A549 (cell line): ENCODE measurements around the gene TTLL9. TPM values are rescaled to one million over a fixed set of nuclear protein-coding genes. Genes with fewer than 3 reads are reported as not detected.

ENCODE experiments used
- ATAC-seq, 2 experiments: fragments of 200-7000 bp in 1 of 2; fragments of >200 bp in 1 of 2; cut with Nextera tagmentation in 1 of 2; cut with Tn5 transposase in 1 of 2; 3 replicates each; pipeline versions ENCODE4 v1.8.0 to v1.9.1; 2018 to 2020; ENCODE audit warnings: mild to moderate bottlenecking in 1 of 2, moderate library complexity in 1 of 2
- CTCF ChIA-PET: fragments of 300-600 bp; sonication (Branson Sonifier 250); formaldehyde crosslinking; extraction: SDS; loops from one replicate; lab custom pipeline; 2021; ENCODE audit warnings: antibody characterized with exemption, inconsistent platforms; lab: Yijun Ruan, JAX
- POLR2A ChIA-PET: fragments of 350-600 bp; formaldehyde crosslinking; extraction: SDS; loops from one replicate; lab custom pipeline; 2021; ENCODE audit warnings: antibody characterized with exemption, inconsistent platforms; lab: Yijun Ruan, JAX
- DNase-seq, 2 experiments: peaks; one replicate each; pipeline versions ENCODE4 v3.0.0 to v3.0.0-alpha.2; 2011 to 2016; ENCODE audit warnings: low read depth in 1 of 2, low spot score in 1 of 2
- FAIRE-seq: peaks from 2 replicates; lab custom pipeline; 2011; peaks lifted over from hg19 to GRCh38; lab: Jason Lieb, UNC
- H3K27ac ChIP-seq, 2 experiments: fragments of >200 bp; sonication (Bioruptor Twin); formaldehyde crosslinking; 3 replicates each; pipeline ENCODE4 v1.5.1; 2016 to 2017
- H3K4me1 ChIP-seq: fragments of >200 bp; sonication (Bioruptor Twin); formaldehyde crosslinking; 3 replicates; pipeline ENCODE4 v1.6.1; 2016
- H3K4me2 ChIP-seq: fragments of >200 bp; sonication (Bioruptor Twin); formaldehyde crosslinking; 3 replicates; pipeline ENCODE4 v1.6.1; 2016
- H3K4me3 ChIP-seq: fragments of >200 bp; sonication (Bioruptor Twin); formaldehyde crosslinking; 3 replicates; pipeline ENCODE4 v1.5.1; 2016
- H3K9me3 ChIP-seq: fragments of >200 bp; sonication (Bioruptor Twin); formaldehyde crosslinking; 3 replicates; pipeline ENCODE4 v1.6.1; 2016
- CBX2 ChIP-seq: fragments of 200-600 bp; sonication (generic); IDR thresholded peaks from 2 replicates; pipeline ENCODE4 v1.6.1; 2016; ENCODE audit warnings: low read depth, mild to moderate bottlenecking, borderline replicate concordance
- CBX8 ChIP-seq: fragments of 200-600 bp; sonication (generic); IDR thresholded peaks from 2 replicates; pipeline ENCODE4 v1.6.1; 2016
- CEBPB ChIP-seq, 2 experiments: fragments of >200 bp in 1 of 2; sonication (Bioruptor Twin) in 1 of 2; formaldehyde crosslinking in 1 of 2; IDR thresholded peaks; 2 replicates each; pipeline ENCODE4 v1.6.1; 2012 to 2016
- CHD2 ChIP-seq: fragments of 150-350 bp; IDR thresholded peaks from 2 replicates; pipeline ENCODE4 v1.6.1; 2014; ENCODE audit warnings: low read length; ENCODE audit not compliant: partially characterized antibody
- CTCF ChIP-seq: fragments of >200 bp; sonication (Bioruptor Twin); formaldehyde crosslinking; IDR thresholded peaks from 3 replicates; pipeline ENCODE4 v1.5.1; 2016
- E2F6 ChIP-seq: IDR thresholded peaks from 2 replicates; pipeline ENCODE4 v1.6.1; 2012; ENCODE audit warnings: low read depth, borderline replicate concordance
- EP300 ChIP-seq, 2 experiments: fragments of >200 bp; sonication (Bioruptor Twin); formaldehyde crosslinking; IDR thresholded peaks; 2 replicates in 1 of 2; 3 replicates in 1 of 2; pipeline ENCODE4 v1.6.1; 2016 to 2017
- FOSL2 ChIP-seq, 2 experiments: fragments of 450-650 bp in 1 of 2; fragments of >200 bp in 1 of 2; sonication (Bioruptor Twin) in 1 of 2; formaldehyde crosslinking; IDR thresholded peaks; 2 replicates each; pipeline versions ENCODE4 v1.5.0 to v1.6.1; 2016 to 2020; ENCODE audit warnings: mild to moderate bottlenecking in 1 of 2, moderate library complexity in 1 of 2
- FOXS1 ChIP-seq: fragments of 250-450 bp; sonication (Bioruptor Pico); IDR thresholded peaks from 2 replicates; pipeline ENCODE4 v1.5.0; 2020; ENCODE audit warnings: mild to moderate bottlenecking, moderate library complexity
- GATA3 ChIP-seq: IDR thresholded peaks from 2 replicates; pipeline ENCODE4 v1.6.1; 2012; ENCODE audit warnings: borderline replicate concordance
- HDAC2 ChIP-seq: fragments of 200-600 bp; sonication (generic); IDR thresholded peaks from 2 replicates; pipeline ENCODE4 v1.6.1; 2016
- HEYL ChIP-seq: fragments of 250-450 bp; sonication (Bioruptor Pico); IDR thresholded peaks from 2 replicates; pipeline ENCODE4 v1.8.0; 2021; ENCODE audit warnings: mild to moderate bottlenecking, moderate library complexity
- JUNB ChIP-seq: fragments of >200 bp; sonication (Bioruptor Twin); formaldehyde crosslinking; IDR thresholded peaks from 2 replicates; pipeline ENCODE4 v1.6.1; 2016
- KDM5A ChIP-seq: fragments of 200-600 bp; sonication (generic); IDR thresholded peaks from 2 replicates; pipeline ENCODE4 v1.6.1; 2016; ENCODE audit warnings: antibody characterized with exemption, mild to moderate bottlenecking
- MAFK ChIP-seq: fragments of 450-650 bp; IDR thresholded peaks from 2 replicates; pipeline ENCODE4 v1.6.1; 2014; ENCODE audit not compliant: partially characterized antibody
- MAX ChIP-seq: IDR thresholded peaks from 2 replicates; pipeline ENCODE4 v1.6.1; 2012
- MYC ChIP-seq: IDR thresholded peaks from 2 replicates; pipeline ENCODE4 v1.6.1; 2012; ENCODE audit warnings: mild to moderate bottlenecking, inconsistent platforms, low read length, improper control_type of control experiment, borderline replicate concordance
- NPAS2 ChIP-seq: fragments of 250-450 bp; sonication (Bioruptor Pico); IDR thresholded peaks from 2 replicates; pipeline ENCODE4 v1.8.0; 2022; ENCODE audit warnings: mild to moderate bottlenecking, moderate library complexity, borderline replicate concordance
- NR3C1 ChIP-seq: fragments of >200 bp; sonication (Bioruptor Twin); formaldehyde crosslinking; IDR thresholded peaks from 3 replicates; pipeline ENCODE4 v1.6.1; 2017
- POLR2A ChIP-seq: IDR thresholded peaks from 2 replicates; pipeline ENCODE4 v1.6.1; 2012; ENCODE audit warnings: mild to moderate bottlenecking, low read length
- RAD21 ChIP-seq, 2 experiments: fragments of >200 bp in 1 of 2; sonication (Bioruptor Twin) in 1 of 2; formaldehyde crosslinking in 1 of 2; IDR thresholded peaks in 1 of 2; conservative IDR thresholded peaks in 1 of 2; 2 replicates in 1 of 2; 3 replicates in 1 of 2; pipeline ENCODE4 v1.6.1; 2012 to 2018; ENCODE audit warnings: inconsistent platforms in 1 of 2
- RARB ChIP-seq: fragments of 250-450 bp; sonication (Bioruptor Pico); IDR thresholded peaks from 2 replicates; pipeline ENCODE4 v1.8.0; 2021; ENCODE audit warnings: mild to moderate bottlenecking, moderate library complexity
- RCOR1 ChIP-seq: fragments of 150-350 bp; IDR thresholded peaks from 2 replicates; pipeline ENCODE4 v1.6.1; 2014; ENCODE audit warnings: antibody characterized with exemption, low read length, low read depth
- REST ChIP-seq: fragments of 200-600 bp; sonication (generic); IDR thresholded peaks from 2 replicates; pipeline ENCODE4 v1.6.1; 2016; ENCODE audit warnings: antibody characterized with exemption, mild to moderate bottlenecking, moderate library complexity
- SMC3 ChIP-seq: fragments of >200 bp; sonication (Bioruptor Twin); formaldehyde crosslinking; IDR thresholded peaks from 3 replicates; pipeline ENCODE4 v1.6.1; 2018; ENCODE audit warnings: inconsistent platforms
- SREBF2 ChIP-seq: fragments of 450-650 bp; IDR thresholded peaks from 2 replicates; pipeline ENCODE4 v1.6.1; 2014; ENCODE audit warnings: mild to moderate bottlenecking, moderate library complexity
- TP53 ChIP-seq: fragments of 250-450 bp; sonication (Bioruptor Pico); IDR thresholded peaks from 2 replicates; pipeline ENCODE4 v1.5.0; 2021; ENCODE audit warnings: mild to moderate bottlenecking, moderate library complexity
- USF2 ChIP-seq: fragments of 450-650 bp; IDR thresholded peaks from 2 replicates; pipeline ENCODE4 v1.6.1; 2014; ENCODE audit warnings: antibody characterized with exemption
- ZC3H11A ChIP-seq: fragments of 450-650 bp; IDR thresholded peaks from 2 replicates; pipeline ENCODE4 v1.6.1; 2014; ENCODE audit warnings: antibody characterized with exemption, mild to moderate bottlenecking
- ZNF302 ChIP-seq: fragments of 250-450 bp; sonication (Bioruptor Pico); IDR thresholded peaks from 2 replicates; pipeline ENCODE4 v1.9.0; 2021; ENCODE audit warnings: inconsistent platforms, mild to moderate bottlenecking, moderate library complexity
- ZSCAN20 ChIP-seq: fragments of 250-450 bp; sonication (Bioruptor Pico); IDR thresholded peaks from 2 replicates; pipeline ENCODE4 v1.8.0; 2022; ENCODE audit warnings: mild to moderate bottlenecking, moderate library complexity
- WGBS: methylation state at CpG from one replicate; pipeline ENCODE4 v1.1.6; 2017; ENCODE audit errors: missing lambda C conversion rate; 5-methylcytosine and 5-hydroxymethylcytosine counted together
- polyA plus RNA-seq, 4 experiments: library from polyadenylated mRNA; depleted of rRNA in 3 of 4; stranded (reverse); fragments of >200 nt; fragmentation: RNase III in 1 of 4; extraction: RNeasy Plus Mini Kit Qiagen cat#74134 plus additional on column Dnase treatment in 1 of 4; gene quantifications; 2 replicates in 3 of 4; 3 replicates in 1 of 4; pipeline ENCODE4 v1.2.3, GENCODE V29; 2011 to 2017

TTLL9 gene
- polyA plus RNA-seq, 2 of the 4 experiments (the other 2 are of a cell fraction): 0.06 to 0.15 TPM

- ChIA-PET CTCF (interaction anchor here (1.3 to 1.9 kb wide), 3 partner anchors 17 to 169 kb away, joined by 3 to 11 read pairs (median 4); no protein-coding TSS in a partner anchor), POLR2A (interaction anchor here (0.5 kb wide), 1 partner anchor 217 kb away, joined by 3 read pairs; no protein-coding TSS in a partner anchor)
- DNase-seq: no peak
- TF ChIP-seq CTCF (no peak), ZC3H11A (no peak), REST (no peak), ZNF302 (CRISPR knock-in tag) (no peak), POLR2A (no peak), HEYL (CRISPR knock-in tag) (no peak), SMC3 (no peak), GATA3 (no peak), MYC (no peak), EP300 (IDR thresholded peaks at IDR 0.05) (no peak), RARB (CRISPR knock-in tag) (no peak), CEBPB (IDR thresholded peaks at IDR 0.05) (no peak), MAFK (no peak), ZSCAN20 (no peak), RAD21 (conservative IDR thresholded peaks at IDR 0.05 in 1 of 2, IDR thresholded peaks at IDR 0.05 in 1 of 2) (no peak)
- Histone ChIP-seq H3K4me3 (no peak overlapping the region), H3K4me2 (no peak overlapping the region), H3K27ac (no peak overlapping the region), H3K4me1 (peaks cover 22% of the 10 kb centered on the region), H3K9me3 (no peaks in the 10 kb centered on the region)
- no peak for FAIRE-seq
- 75% methylated on average over 1 of the region's 1 CpG for WGBS
- no peak for ATAC-seq
Observed at GRCh38 chr20:31991339-31991705, 120.9 kb downstream of the TTLL9 start.

GRCh38 chr20:31992086-31992485 lies 121.7 kb downstream of the TTLL9 start:
- Histone ChIP-seq H3K27ac (no peak overlapping the region), H3K9me3 (no peaks in the 10 kb centered on the region), H3K4me3 (no peak overlapping the region), H3K4me2 (no peak overlapping the region), H3K4me1 (peaks cover 22% of the 10 kb centered on the region)
- POLR2A ChIA-PET: no interaction called here
- ATAC-seq (no peak), FAIRE-seq (no peak), DNase-seq (no peak)
- no peak for TF ChIP-seq TP53
- no peak for TF ChIP-seq CHD2
- no peak for TF ChIP-seq E2F6
- no peak for TF ChIP-seq CBX8
- TF ChIP-seq MAX: no peak
- TF ChIP-seq CBX2: no peak
- no peak for TF ChIP-seq USF2
- TF ChIP-seq JUNB: no peak
- no peak for TF ChIP-seq HDAC2
- TF ChIP-seq NPAS2 (CRISPR knock-in tag): no peak
- TF ChIP-seq SREBF2: no peak
- no peak for TF ChIP-seq GATA3
- TF ChIP-seq HEYL (CRISPR knock-in tag): no peak
- no peak for TF ChIP-seq NR3C1
- no peak for TF ChIP-seq RCOR1
- TF ChIP-seq SMC3: no peak
- no peak for TF ChIP-seq FOSL2 (IDR thresholded peaks at IDR 0.05)
- no peak for TF ChIP-seq FOSL2 (CRISPR knock-in tag; IDR thresholded peaks at IDR 0.05)
- TF ChIP-seq KDM5A: no peak
- TF ChIP-seq FOXS1 (CRISPR knock-in tag): no peak
- 70% methylated on average over 2 of the region's 2 CpGs for WGBS
- CTCF ChIA-PET: no interaction called here
